ENCODE data around the gene HIVEP1.

GRCh38 chr6:12105271-12105670 lies 93.2 kb downstream of the HIVEP1 start:
- TF ChIP-seq ZNF143 (CRISPR knock-in tag; IDR thresholded peaks at IDR 0.05) (no peak), POLR2A (IDR thresholded peaks at IDR 0.05; ENCODE audit: insufficient read depth in 1 of 2, low read depth in 2 of 2, low read length in 2 of 2) (no peak), ZNF740 (CRISPR knock-in tag; IDR thresholded peaks at IDR 0.05) (no peak), HOXA3 (CRISPR knock-in tag; IDR thresholded peaks at IDR 0.05) (no peak), SNAPC5 (CRISPR knock-in tag; IDR thresholded peaks at IDR 0.05; ENCODE audit: borderline replicate concordance) (no peak)

Measured in HepG2 (cell line).